ENCODE measurements around the gene GMIP. TPM values are rescaled to one million over a fixed set of nuclear protein-coding genes. Genes with fewer than 3 reads are reported as not detected.

The GMIP gene
- total RNA-seq, 1 experiment from 2014 or later: 12.7 TPM

DNA sequence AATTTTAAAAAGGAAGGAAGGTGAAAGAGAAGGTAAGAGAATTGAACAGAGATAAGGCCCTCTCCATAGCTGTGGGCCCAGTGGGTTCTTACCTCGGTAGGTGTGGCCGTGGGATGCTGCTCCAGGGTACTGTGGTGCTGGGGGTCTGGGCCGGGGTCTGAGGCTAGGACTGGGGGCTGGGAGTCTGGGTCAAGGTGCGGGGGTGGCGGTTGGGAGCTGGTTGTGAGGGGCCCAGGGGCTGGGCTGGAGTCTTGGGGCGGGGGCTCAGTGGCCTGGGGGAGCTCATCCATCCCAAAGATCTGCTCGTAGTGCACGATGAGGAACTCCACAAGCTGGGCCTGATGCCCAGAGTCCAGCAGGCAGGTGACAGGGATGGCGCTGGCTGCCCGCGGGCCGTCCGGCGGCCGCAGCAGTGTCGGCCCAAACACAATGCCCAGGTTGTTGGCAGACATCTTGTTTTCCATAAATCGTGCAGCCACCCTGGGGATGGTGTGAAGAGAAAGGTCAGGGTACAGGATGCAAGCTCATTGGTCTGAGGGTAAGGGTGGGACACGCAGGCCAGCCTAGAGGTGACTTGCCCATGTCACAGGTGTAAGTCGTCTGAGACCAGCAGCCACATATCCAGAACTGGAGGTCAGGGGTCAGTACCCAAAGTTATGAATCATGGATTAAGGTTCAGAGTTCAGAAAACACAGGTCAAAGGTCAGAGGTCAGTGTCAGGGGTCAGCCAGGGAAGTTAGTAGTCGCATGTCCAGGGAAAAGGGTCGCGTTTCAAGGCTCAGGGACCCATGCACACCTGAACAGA is 9.5 kb downstream of the GMIP start:
- TF ChIP-seq, protein P1, sequence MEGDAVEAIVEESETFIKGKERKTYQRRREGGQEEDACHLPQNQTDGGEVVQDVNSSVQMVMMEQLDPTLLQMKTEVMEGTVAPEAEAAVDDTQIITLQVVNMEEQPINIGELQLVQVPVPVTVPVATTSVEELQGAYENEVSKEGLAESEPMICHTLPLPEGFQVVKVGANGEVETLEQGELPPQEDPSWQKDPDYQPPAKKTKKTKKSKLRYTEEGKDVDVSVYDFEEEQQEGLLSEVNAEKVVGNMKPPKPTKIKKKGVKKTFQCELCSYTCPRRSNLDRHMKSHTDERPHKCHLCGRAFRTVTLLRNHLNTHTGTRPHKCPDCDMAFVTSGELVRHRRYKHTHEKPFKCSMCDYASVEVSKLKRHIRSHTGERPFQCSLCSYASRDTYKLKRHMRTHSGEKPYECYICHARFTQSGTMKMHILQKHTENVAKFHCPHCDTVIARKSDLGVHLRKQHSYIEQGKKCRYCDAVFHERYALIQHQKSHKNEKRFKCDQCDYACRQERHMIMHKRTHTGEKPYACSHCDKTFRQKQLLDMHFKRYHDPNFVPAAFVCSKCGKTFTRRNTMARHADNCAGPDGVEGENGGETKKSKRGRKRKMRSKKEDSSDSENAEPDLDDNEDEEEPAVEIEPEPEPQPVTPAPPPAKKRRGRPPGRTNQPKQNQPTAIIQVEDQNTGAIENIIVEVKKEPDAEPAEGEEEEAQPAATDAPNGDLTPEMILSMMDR (conservative IDR thresholded peaks at IDR 0.05): no peak
- no peak for DNase-seq
- no peak overlapping the region for H3K9ac ChIP-seq (ENCODE audit: extremely low read depth, insufficient read length, low read length)
- no peaks in the 10 kb centered on the region for H4K20me1 ChIP-seq (ENCODE audit: control insufficient read depth, insufficient read depth, insufficient read length)
- no peak overlapping the region for H3K23ac ChIP-seq (ENCODE audit: insufficient read length, low read depth, low read length)
- Mint-ChIP-seq H3K9me3 (no peaks in the 10 kb centered on the region; a peak in 1 of 5 replicates), H3K36me3 (ENCODE audit: insufficient read depth in 1 of 3, low read depth in 3 of 3) (peaks cover 9 to 39% (median 32%) of the 10 kb centered on the region in 3 experiments; a peak in 6 of 7 replicates), H3K27ac (no peak overlapping the region; a peak in 1 of 7 replicates), H3K4me3 (no peak overlapping the region), H3K27me3 (ENCODE audit: low read depth) (no peaks in the 10 kb centered on the region), H3K4me1 (peaks cover under 1 to 5% of the 10 kb centered on the region in 2 experiments)
- H3K23me2 ChIP-seq (ENCODE audit: insufficient read length, low read depth, low read length, poor library complexity, severe bottlenecking): no peaks in the 10 kb centered on the region
- H3K56ac ChIP-seq (ENCODE audit: insufficient read length, low read depth, low read length): no peak overlapping the region
- no peak overlapping the region for H2BK12ac ChIP-seq (ENCODE audit: insufficient read length, low read depth, low read length)
- no peak overlapping the region for H2AFZ ChIP-seq (ENCODE audit: low read length)
- no peak overlapping the region for H4K8ac ChIP-seq (replicated peaks; ENCODE audit: insufficient read length, low read depth, low read length)
- no peak overlapping the region for H3K4me2 ChIP-seq (ENCODE audit: insufficient read depth, insufficient read length, low read length)
- H2AK5ac ChIP-seq (ENCODE audit: insufficient read length, low read length): no peak overlapping the region
- no peak overlapping the region for H3K18ac ChIP-seq (ENCODE audit: insufficient read length, low read depth, low read length)
- H4K5ac ChIP-seq (ENCODE audit: insufficient read length, low read depth, low read length): no peak overlapping the region
- H2BK5ac ChIP-seq (ENCODE audit: insufficient read length, low read length): no peak overlapping the region
- no peak overlapping the region for H2BK120ac ChIP-seq (ENCODE audit: low read depth, low read length, poor library complexity, severe bottlenecking)
- H3K27ac ChIP-seq (ENCODE audit: insufficient read length, low read depth, low read length): no peak overlapping the region
- no peaks in the 10 kb centered on the region for H3K27me3 ChIP-seq (ENCODE audit: insufficient read depth, low read length)
- H2BK15ac ChIP-seq (ENCODE audit: low read depth, low read length): no peak overlapping the region
- no peak overlapping the region for H3K14ac ChIP-seq (ENCODE audit: insufficient read depth, low read length)
- H3T11ph ChIP-seq (ENCODE audit: low read length): no peak overlapping the region
- no peak overlapping the region for H3K4ac ChIP-seq (ENCODE audit: low read depth, low read length)
- H3K4me1 ChIP-seq (ENCODE audit: insufficient read depth, low read length): no peaks in the 10 kb centered on the region
- no peaks in the 10 kb centered on the region for H3K9me3 ChIP-seq (ENCODE audit: control insufficient read depth, low read depth, low read length)
- H3K79me1 ChIP-seq (ENCODE audit: insufficient read depth, low read depth, low read length, poor library complexity, severe bottlenecking): no peaks in the 10 kb centered on the region
- no CpG with 5 or more reads among the region's 22 CpGs for WGBS (ENCODE audit: extremely low coverage, insufficient read length, low lambda C conversion rate)
- H4K91ac ChIP-seq (ENCODE audit: insufficient read length, low read depth, low read length): no peak overlapping the region
- H3K79me2 ChIP-seq (ENCODE audit: insufficient read depth, low read length): no peaks in the 10 kb centered on the region
- no peak overlapping the region for H2BK20ac ChIP-seq (ENCODE audit: low read depth, low read length, poor library complexity, severe bottlenecking)

All from H9 (cell line).